Left hindlimb (tissue), 1 donor: ENCODE results near the gene ATP5MC2.
"Not testable (repeated sequence)": the region's sequence is repeated elsewhere in the genome, so short reads cannot be mapped to it uniquely, and the experiment has no call there.

ENCODE experiments used
- DNase-seq: peaks from one replicate; pipeline ENCODE4 v3.0.0-alpha.2; 2018

ATP5MC2 gene

GRCh38 chr12:53644133-53644532, 31.8 kb downstream of the ATP5MC2 start:
- no peak for DNase-seq

- DNase-seq: no peak
Measured at GRCh38 chr12:53643232-53643979, 32.5 kb downstream of the ATP5MC2 start.

DNA sequence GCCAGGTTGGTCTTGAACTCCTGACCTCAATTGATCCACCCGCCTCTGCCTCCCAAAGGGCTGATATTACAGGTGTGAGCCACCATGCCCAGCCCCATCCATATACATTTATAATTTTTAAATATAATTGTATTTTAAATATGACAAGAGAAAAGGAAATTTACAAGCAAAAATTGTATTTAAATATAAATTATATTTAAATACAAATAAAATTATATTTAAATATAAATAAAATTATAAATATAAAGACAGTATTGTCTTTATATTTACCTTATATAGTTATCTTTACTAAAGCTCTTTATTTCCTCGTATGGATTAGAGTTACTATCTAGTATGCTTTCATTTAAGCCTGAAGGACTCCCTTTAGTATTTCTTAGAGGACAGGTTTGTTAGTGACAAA, 37.8 kb downstream of the ATP5MC2 start:
- no peak for DNase-seq

- DNase-seq: no peak
Measured at GRCh38 chr12:53636641-53637040, 39.2 kb downstream of the ATP5MC2 start.

- not testable (repeated sequence) for DNase-seq
Measured at GRCh38 chr12:53635708-53636107, 40.2 kb downstream of the ATP5MC2 start.

- DNase-seq: no peak
Measured at GRCh38 chr12:53631721-53632120, 44.2 kb downstream of the ATP5MC2 start.

DNA sequence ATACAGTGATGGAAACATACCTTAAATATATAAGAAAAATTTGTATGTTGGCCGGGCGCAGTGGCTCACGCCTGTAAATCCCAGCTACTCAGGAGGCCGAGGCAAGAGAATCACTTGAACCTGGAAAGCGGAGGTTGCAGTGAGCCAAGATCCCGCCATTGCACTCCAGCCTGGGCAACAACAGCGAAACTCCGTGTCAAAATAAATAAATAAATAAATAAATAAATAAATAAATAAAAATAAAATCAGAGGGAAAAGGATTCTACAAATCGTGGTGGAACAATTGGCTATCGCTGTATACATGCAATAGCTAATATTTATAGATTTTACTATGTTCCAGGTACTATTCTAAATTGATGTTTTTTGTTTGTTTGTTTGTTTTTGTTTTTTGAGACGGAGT, 48.0 kb downstream of the ATP5MC2 start:
- no peak for DNase-seq

- DNase-seq: no peak
Measured at GRCh38 chr12:53626702-53627169, 49.1 kb downstream of the ATP5MC2 start.

- DNase-seq: peak; percentile 99
Measured at GRCh38 chr12:53625946-53626701, 49.8 kb downstream of the ATP5MC2 start, which contains the start of gene ATF7. ATF7 (minus strand) TSS chr12:53626382; CDS start chr12:53601000, 25,382 bp downstream.

- DNase-seq: no peak
Measured at GRCh38 chr12:53625373-53625945, 50.4 kb downstream of the ATP5MC2 start.

GRCh38 chr12:53624956-53625355, 50.9 kb downstream of the ATP5MC2 start:
- no peak for DNase-seq

DNA sequence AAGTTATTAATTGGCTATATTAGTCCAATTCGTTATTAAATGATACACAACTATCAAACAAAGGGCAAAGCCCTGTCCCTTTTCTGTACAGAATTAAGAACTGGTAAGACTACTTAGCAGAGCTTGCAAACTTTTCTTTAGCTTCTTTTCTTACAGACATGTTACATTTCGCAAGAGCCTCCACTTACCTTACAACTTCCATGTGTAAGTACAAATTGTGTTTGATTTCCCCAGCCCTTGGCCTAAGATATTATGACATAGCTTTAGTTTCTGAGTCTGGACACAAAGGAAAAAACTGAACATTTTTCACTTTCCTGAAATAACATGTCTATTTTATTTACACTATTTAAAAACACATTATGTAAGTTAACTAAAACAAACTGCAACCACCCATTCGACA, 51.4 kb downstream of the ATP5MC2 start:
- no peak for DNase-seq

GRCh38 chr12:53623548-53624385, 52.1 kb downstream of the ATP5MC2 start:
- no peak for DNase-seq

GRCh38 chr12:53622724-53623123, 53.2 kb downstream of the ATP5MC2 start:
- DNase-seq: no peak

GRCh38 chr12:53618275-53618674, 57.6 kb downstream of the ATP5MC2 start:
- no peak for DNase-seq

DNA sequence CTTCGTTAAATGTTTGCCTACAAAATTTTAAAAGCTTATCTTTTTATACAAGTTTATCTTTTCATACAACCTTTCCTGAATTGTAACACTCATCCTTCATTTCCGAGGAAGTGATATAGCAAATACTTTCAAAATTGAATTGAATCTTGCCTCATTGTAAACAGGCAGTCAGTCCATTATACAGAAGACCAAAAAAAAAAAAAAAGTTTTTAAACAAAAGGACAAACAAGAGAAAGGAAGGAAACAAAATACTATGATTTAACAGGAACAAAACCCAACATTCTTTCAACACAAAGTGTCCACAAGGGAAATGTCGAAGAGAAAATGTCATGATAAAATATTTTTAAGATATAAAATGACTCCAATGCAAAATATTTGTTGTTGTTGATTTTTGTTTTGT, 58.2 kb downstream of the ATP5MC2 start:
- no peak for DNase-seq

- DNase-seq: no peak
Measured at GRCh38 chr12:53616950-53617349, 58.9 kb downstream of the ATP5MC2 start.
